ENCODE data around the gene KCNIP4. TPM values are rescaled to one million over a fixed set of nuclear protein-coding genes. Genes with fewer than 3 reads are reported as not detected.

KCNIP4 gene
- total RNA-seq, 4 donors from 2014 or later, result 0.19 to 0.50 (median 0.34) TPM; not detected in 1

- no peak overlapping the region for H3K4me3 ChIP-seq
- H3K9me3 ChIP-seq, result no peaks in the 10 kb centered on the region
- no peak for DNase-seq (ENCODE audit: extremely low spot score)
- no peak overlapping the region for H3K27ac ChIP-seq (replicated peaks in 1 of 4)
- no peaks in the 10 kb centered on the region for H3K4me1 ChIP-seq
- H3K36me3 ChIP-seq, result no peaks in the 10 kb centered on the region
- H3K27me3 ChIP-seq, result no peaks in the 10 kb centered on the region
- intact Hi-C loops (cut with DNase I), result no loop called here
- TF ChIP-seq POLR2AphosphoS5 (IDR thresholded peaks at IDR 0.05) (no peak), CTCF (IDR thresholded peaks at IDR 0.05) (no peak), EP300 (IDR thresholded peaks at IDR 0.05) (no peak), POLR2A (IDR thresholded peaks at IDR 0.05; ENCODE audit: low read depth) (no peak)
Observed at GRCh38 chr4:20926529-20926928, 1022.0 kb downstream of the KCNIP4 start.

GRCh38 chr4:20925176-20925575, 1023.4 kb downstream of the KCNIP4 start:
- 90% methylated on average over 4 of the region's 4 CpGs for WGBS
- H3K27me3 ChIP-seq, result no peaks in the 10 kb centered on the region
- no peaks in the 10 kb centered on the region for H3K9me3 ChIP-seq
- no peak for DNase-seq (ENCODE audit: extremely low spot score)
- H3K4me1 ChIP-seq, result no peaks in the 10 kb centered on the region
- intact Hi-C loops (cut with DNase I), result no loop called here
- no peaks in the 10 kb centered on the region for H3K36me3 ChIP-seq
- TF ChIP-seq EP300 (IDR thresholded peaks at IDR 0.05) (no peak), CTCF (IDR thresholded peaks at IDR 0.05) (no peak), POLR2A (IDR thresholded peaks at IDR 0.05; ENCODE audit: low read depth) (no peak), POLR2AphosphoS5 (IDR thresholded peaks at IDR 0.05) (no peak)
- no peak overlapping the region for H3K4me3 ChIP-seq
- no peak overlapping the region for H3K27ac ChIP-seq (replicated peaks in 1 of 4)

- DNase-seq (ENCODE audit: extremely low spot score), result no peak
- intact Hi-C loops (cut with DNase I), result no loop called here
- no peaks in the 10 kb centered on the region for H3K27me3 ChIP-seq
- H3K4me3 ChIP-seq, result no peak overlapping the region
- no peak for TF ChIP-seq POLR2AphosphoS5 (IDR thresholded peaks at IDR 0.05)
- no peak for TF ChIP-seq EP300 (IDR thresholded peaks at IDR 0.05)
- TF ChIP-seq POLR2A (IDR thresholded peaks at IDR 0.05; ENCODE audit: low read depth), result no peak
- no peak for TF ChIP-seq CTCF (IDR thresholded peaks at IDR 0.05)
- no peaks in the 10 kb centered on the region for H3K4me1 ChIP-seq
- H3K36me3 ChIP-seq, result no peaks in the 10 kb centered on the region
- H3K9me3 ChIP-seq, result no peaks in the 10 kb centered on the region
- WGBS, result 85% methylated on average over 2 of the region's 2 CpGs
- H3K27ac ChIP-seq (replicated peaks in 1 of 4), result no peak overlapping the region
Observed at GRCh38 chr4:20922962-20923361, 1025.6 kb downstream of the KCNIP4 start.

- WGBS, result 73% methylated on average over 1 of the region's 1 CpG
- Histone ChIP-seq H3K27ac (replicated peaks in 1 of 4) (no peak overlapping the region), H3K9me3 (no peaks in the 10 kb centered on the region), H3K4me3 (no peak overlapping the region), H3K36me3 (no peaks in the 10 kb centered on the region), H3K27me3 (no peaks in the 10 kb centered on the region), H3K4me1 (no peaks in the 10 kb centered on the region)
- no peak for DNase-seq (ENCODE audit: extremely low spot score)
- TF ChIP-seq POLR2A (IDR thresholded peaks at IDR 0.05; ENCODE audit: low read depth) (no peak), EP300 (IDR thresholded peaks at IDR 0.05) (no peak), POLR2AphosphoS5 (IDR thresholded peaks at IDR 0.05) (no peak), CTCF (IDR thresholded peaks at IDR 0.05) (no peak)
- intact Hi-C loops (cut with DNase I), result no loop called here
Observed at GRCh38 chr4:20916106-20916505, 1032.5 kb downstream of the KCNIP4 start.

GRCh38 chr4:20904966-20905365, 1043.6 kb downstream of the KCNIP4 start:
- Histone ChIP-seq H3K9me3 (no peaks in the 10 kb centered on the region), H3K27ac (replicated peaks in 1 of 4) (no peak overlapping the region), H3K36me3 (no peaks in the 10 kb centered on the region), H3K4me1 (no peaks in the 10 kb centered on the region), H3K4me3 (no peak overlapping the region), H3K27me3 (no peaks in the 10 kb centered on the region)
- TF ChIP-seq POLR2A (IDR thresholded peaks at IDR 0.05; ENCODE audit: low read depth) (no peak), EP300 (IDR thresholded peaks at IDR 0.05) (no peak), POLR2AphosphoS5 (IDR thresholded peaks at IDR 0.05) (no peak), CTCF (IDR thresholded peaks at IDR 0.05) (no peak)
- WGBS, result 78% methylated on average over 3 of the region's 3 CpGs
- DNase-seq (ENCODE audit: extremely low spot score), result no peak
- intact Hi-C loops (cut with DNase I), result no loop called here

Data from esophagus muscularis mucosa (tissue), 4 donors.